NOMO-1 treated with DMSO at 0.1 percent for 48 hours (cell line): ENCODE results near the gene EWSR1.
"Not testable (repeated sequence)": the region's sequence is repeated elsewhere in the genome, so short reads cannot be mapped to it uniquely, and the experiment has no call there.

ENCODE experiments used
- DNase-seq: peaks from one replicate; lab custom pipeline; 2025; ENCODE audit not compliant: unreplicated experiment; lab: John Stamatoyannopoulos, UW

The EWSR1 gene

GRCh38 chr22:29245626-29246385 lies 22.3 kb upstream of the EWSR1 start:
- peak; percentile 59 for DNase-seq

DNA sequence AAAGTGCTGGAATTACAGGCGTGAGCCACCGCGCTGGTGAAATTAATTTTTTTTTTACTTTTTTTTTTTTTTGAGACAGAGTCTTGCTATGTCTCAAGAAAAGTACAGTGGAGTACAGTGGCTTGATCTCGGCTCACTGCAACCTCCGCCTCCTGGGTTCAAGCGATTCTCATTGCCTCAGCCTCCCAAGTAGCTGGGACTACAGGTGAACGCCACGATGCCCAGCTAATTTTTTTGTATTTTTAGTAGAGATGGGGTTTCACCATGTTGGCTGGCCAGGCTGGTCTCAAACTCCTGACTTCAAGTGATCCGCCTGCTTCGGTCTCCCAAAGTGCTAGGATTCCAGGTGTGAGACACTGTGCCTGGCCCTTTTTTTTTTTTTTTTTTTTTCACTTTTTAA lies 20.2 kb upstream of the EWSR1 start:
- DNase-seq: not testable (repeated sequence)

- no peak for DNase-seq
Measured at GRCh38 chr22:29251265-29251664, 16.8 kb upstream of the EWSR1 start.

GRCh38 chr22:29251981-29252911 lies 15.8 kb upstream of the EWSR1 start:
- no peak for DNase-seq

GRCh38 chr22:29253561-29254285 lies 14.3 kb upstream of the EWSR1 start:
- DNase-seq: no peak

DNA sequence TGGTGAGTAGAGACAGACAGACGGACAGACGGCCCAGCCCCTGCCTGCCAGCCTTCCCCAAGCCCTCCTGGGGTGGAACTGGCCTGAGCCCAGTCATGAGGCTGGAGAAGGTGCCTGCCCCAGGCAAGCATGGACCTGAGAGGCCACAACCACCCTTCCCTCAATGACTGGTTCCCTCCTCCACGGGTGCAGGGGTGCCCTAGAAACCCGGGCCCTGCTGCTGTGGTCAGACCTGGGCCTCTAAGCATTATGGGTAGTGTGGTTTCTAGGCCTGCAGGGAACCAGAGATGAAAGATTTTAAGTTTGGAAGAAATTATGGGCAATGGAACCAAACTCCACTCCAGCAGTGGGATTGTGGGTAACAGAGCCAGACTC lies 13.8 kb upstream of the EWSR1 start:
- no peak for DNase-seq

- DNase-seq: no peak
Measured at GRCh38 chr22:29255064-29255621, 12.9 kb upstream of the EWSR1 start.

GRCh38 chr22:29256606-29257325 lies 11.3 kb upstream of the EWSR1 start:
- DNase-seq: no peak

DNA sequence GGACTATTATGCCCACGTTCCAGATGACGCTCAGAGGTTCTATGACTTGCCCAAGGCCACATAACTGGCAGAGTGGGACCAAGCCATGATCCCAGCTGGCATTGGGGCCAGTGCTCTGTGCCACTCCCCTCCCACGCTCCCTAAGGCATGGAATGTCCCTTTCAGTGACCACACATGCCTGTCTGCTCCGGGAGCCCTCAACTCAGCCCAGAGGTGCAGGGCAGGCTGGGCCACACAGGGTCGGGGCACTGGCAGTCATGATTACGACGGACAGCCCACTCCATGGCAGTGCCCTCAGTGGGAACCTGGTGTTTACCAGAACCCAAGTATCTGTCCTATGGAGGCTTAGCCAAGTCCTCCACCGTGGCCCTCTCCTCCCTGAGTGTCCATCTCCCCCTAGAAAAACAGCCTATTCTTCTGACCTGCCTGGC lies 10.3 kb upstream of the EWSR1 start:
- DNase-seq: no peak

DNA sequence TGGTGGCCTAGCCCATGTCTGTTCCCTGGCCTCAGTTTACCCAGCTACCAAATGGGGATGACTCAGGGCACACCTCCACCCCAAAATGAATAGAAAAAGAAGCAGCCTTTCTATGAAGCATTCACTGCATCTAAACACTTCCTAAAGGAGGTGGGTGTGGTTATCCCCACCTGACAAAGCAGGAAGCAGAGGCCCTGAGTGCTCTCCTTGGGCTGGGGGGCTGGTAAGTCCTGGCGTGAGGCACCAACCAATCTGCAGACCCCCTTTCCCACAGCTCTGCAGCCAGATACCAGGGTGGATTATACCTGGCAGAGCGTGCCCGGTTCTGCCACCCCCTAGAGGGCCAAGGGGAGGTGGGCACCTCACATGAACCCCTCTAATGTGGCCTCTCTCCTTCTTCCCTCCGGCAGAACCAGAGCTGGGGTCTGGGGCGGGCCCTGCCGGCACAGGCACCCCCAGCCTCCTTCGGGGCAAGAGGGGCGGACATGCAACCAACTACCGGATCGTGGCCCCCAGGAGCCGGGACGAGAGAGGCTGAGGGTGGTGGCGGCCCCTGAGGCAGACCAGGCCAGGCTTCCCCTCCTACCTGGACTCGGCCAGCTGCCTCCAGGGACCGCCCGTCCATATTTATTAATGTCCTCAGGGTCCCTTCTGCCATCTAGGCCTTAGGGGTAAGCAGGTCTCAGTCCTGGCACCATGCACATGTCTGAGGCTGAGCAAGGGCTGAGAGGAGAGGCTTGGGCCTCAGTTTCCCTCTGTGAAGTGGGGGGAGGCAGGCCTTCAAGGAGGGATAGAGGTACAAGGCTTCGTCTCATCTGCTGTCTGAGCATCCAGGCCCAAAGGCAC lies 9.4 kb upstream of the EWSR1 start:
- DNase-seq: no peak

- no peak for DNase-seq
Measured at GRCh38 chr22:29259253-29259899, 8.7 kb upstream of the EWSR1 start.

- DNase-seq: no peak
Measured at GRCh38 chr22:29260031-29260560, 8.0 kb upstream of the EWSR1 start.

GRCh38 chr22:29260601-29261315 lies 7.3 kb upstream of the EWSR1 start:
- no peak for DNase-seq

- DNase-seq: no peak
Measured at GRCh38 chr22:29263791-29264276, 4.2 kb upstream of the EWSR1 start.

- no peak for DNase-seq
Measured at GRCh38 chr22:29265305-29265704, 2.8 kb upstream of the EWSR1 start.

- no peak for DNase-seq
Measured at GRCh38 chr22:29265929-29266328, 2.1 kb upstream of the EWSR1 start.

DNA sequence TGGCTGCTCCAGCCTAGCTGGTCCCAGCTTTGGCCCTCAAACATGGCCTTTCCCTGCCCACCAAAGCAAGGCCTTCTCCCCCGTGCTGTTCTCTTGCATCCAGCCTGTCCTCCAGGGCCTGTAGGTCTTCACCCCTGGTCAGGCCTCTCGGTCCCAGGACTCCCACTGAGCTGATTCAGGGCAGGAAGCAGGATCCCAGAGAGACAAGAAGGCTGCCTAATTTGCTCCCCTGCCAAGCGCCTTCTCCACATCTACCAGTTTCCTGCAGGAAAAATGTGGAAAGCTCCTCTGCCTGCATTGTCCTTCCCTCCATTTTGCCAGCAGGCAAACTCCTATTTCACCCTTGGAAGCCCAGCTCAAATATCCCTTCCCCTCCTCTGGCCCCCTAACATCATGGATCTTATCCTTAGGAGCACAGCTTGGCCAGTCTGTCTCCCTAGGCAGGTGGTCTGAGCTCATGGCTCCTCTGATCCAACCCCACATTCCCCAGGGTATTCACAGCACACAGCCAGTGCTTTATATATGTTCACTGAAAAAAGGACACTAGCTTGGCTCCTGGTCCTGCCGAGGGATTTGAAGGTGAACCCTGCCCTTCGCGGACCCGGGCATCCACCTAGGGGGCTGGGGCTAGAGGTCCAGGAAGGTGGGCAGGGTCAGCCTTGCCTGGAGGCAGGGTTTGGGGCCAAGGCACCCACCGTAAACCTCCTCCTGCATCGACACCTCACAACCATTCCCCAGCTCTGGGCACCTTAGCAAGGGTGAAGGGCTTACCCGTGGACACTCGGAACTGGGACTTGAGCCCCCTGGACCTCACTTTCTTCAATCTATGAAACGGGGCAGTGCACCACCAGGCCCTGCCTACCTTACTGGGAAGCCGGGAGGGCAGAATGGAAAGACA lies 1.3 kb upstream of the EWSR1 start:
- no peak for DNase-seq
